ENCODE results near the gene SESN2. TPM values are rescaled to one million over a fixed set of nuclear protein-coding genes. Genes with fewer than 3 reads are reported as not detected.

SESN2 gene
- total RNA-seq, 4 donors from 2014 or later: 6.4 to 8.1 (median 6.8) TPM

GRCh38 chr1:28244549-28245251, 14.6 kb upstream of the SESN2 start:
- Histone ChIP-seq H3K27me3 (no peaks in the 10 kb centered on the region), H3K4me3 (replicated peaks in 1 of 3) (no peak overlapping the region), H3K9me3 (no peaks in the 10 kb centered on the region), H3K4me1 (peaks cover 16 to 22% of the 10 kb centered on the region in 2 donors), H3K27ac (no peak overlapping the region), H3K36me3 (no peaks in the 10 kb centered on the region)
- whole genome bisulfite sequencing, 2 donors: 91 to 92% methylated on average over 13 of the region's 13 CpGs
- no peak for TF ChIP-seq CTCF (IDR thresholded peaks at IDR 0.05)
- DNase-seq: no peak
- intact Hi-C loops (cut with DNase I): no loop called here

- peak overlapping the region in 2 of 3 donors; percentile 54 to 88 for H3K4me3 ChIP-seq (replicated peaks in 1 of 3)
- no peaks in the 10 kb centered on the region for H3K9me3 ChIP-seq
- H3K36me3 ChIP-seq: no peaks in the 10 kb centered on the region
- H3K4me1 ChIP-seq: peaks cover 16 to 32% of the 10 kb centered on the region in 2 donors
- intact Hi-C loops (cut with DNase I): no loop called here
- no peak for DNase-seq
- peak overlapping the region; percentile 65 to 87 (median 77) for H3K27ac ChIP-seq
- TF ChIP-seq POLR2A (IDR thresholded peaks at IDR 0.05) (no peak), CTCF (IDR thresholded peaks at IDR 0.05) (no peak)
- no peaks in the 10 kb centered on the region for H3K27me3 ChIP-seq
- 8% methylated on average over 11 of the region's 11 CpGs for WGBS, 2 donors
These were observed 12.9 kb upstream of the SESN2 start for GRCh38 chr1:28246427-28246832.

GRCh38 chr1:28247612-28248272, 11.6 kb upstream of the SESN2 start:
- Histone ChIP-seq H3K4me1 (peaks cover 16 to 32% of the 10 kb centered on the region in 2 donors), H3K27ac (peak overlapping the region; percentile 70 to 95 (median 87)), H3K9me3 (no peaks in the 10 kb centered on the region), H3K4me3 (replicated peaks in 1 of 3) (peak overlapping the region in 1 of 3 donors; percentile 54), H3K27me3 (no peaks in the 10 kb centered on the region), H3K36me3 (no peaks in the 10 kb centered on the region)
- WGBS, 2 donors: 48 to 51% methylated on average over 11 of the region's 11 CpGs
- intact Hi-C loops (cut with DNase I): no loop called here
- DNase-seq: no peak
- no peak for TF ChIP-seq POLR2A (IDR thresholded peaks at IDR 0.05)
- peak in 1 of 6 experiments; percentile 3 for TF ChIP-seq CTCF (IDR thresholded peaks at IDR 0.05)

GRCh38 chr1:28248273-28249012, 10.9 kb upstream of the SESN2 start:
- Histone ChIP-seq H3K27me3 (no peaks in the 10 kb centered on the region), H3K36me3 (no peaks in the 10 kb centered on the region), H3K27ac (peak overlapping the region; percentile 70 to 95 (median 87)), H3K4me3 (replicated peaks in 1 of 3) (no peak overlapping the region), H3K9me3 (no peaks in the 10 kb centered on the region), H3K4me1 (peaks cover 16 to 32% of the 10 kb centered on the region in 2 donors)
- WGBS, 2 donors: 6 to 8% methylated on average over 12 of the region's 12 CpGs
- TF ChIP-seq CTCF (IDR thresholded peaks at IDR 0.05) (peak; percentile 71 to 95 (median 88)), POLR2A (IDR thresholded peaks at IDR 0.05) (no peak)
- intact Hi-C loops (cut with DNase I): no loop called here
- peak; percentile 78 to 85 for DNase-seq
